GM12865 (cell line): ENCODE measurements around the gene TCF4.

Experiments
- DNase-seq: peaks from one replicate; pipeline ENCODE4 v3.0.0; 2010; ENCODE audit warnings: low read depth
- H3K4me3 ChIP-seq: 2 replicates; pipeline ENCODE4 v1.5.1; 2011; ENCODE audit warnings: mild to moderate bottlenecking, low read depth, low read length, control low read depth
- CTCF ChIP-seq: IDR thresholded peaks from 2 replicates; pipeline ENCODE4 v1.5.1; 2011; ENCODE audit warnings: low read length, control low read depth, low read depth, inconsistent platforms; ENCODE audit not compliant: insufficient read depth; ENCODE audit errors: missing control alignments

Gene TCF4

GRCh38 chr18:55265130-55265675 is 322.8 kb downstream of the TCF4 start:
- TF ChIP-seq CTCF = no peak
- no peak overlapping the region for H3K4me3 ChIP-seq
- DNase-seq = no peak

GRCh38 chr18:55264108-55264507 is 323.9 kb downstream of the TCF4 start:
- no peak for DNase-seq
- no peak for TF ChIP-seq CTCF

GRCh38 chr18:55262021-55262560 is 325.9 kb downstream of the TCF4 start:
- H3K4me3 ChIP-seq = no peak overlapping the region
- TF ChIP-seq CTCF = no peak
- no peak for DNase-seq

More at GRCh38 chr18:55264108-55264507, 323.9 kb downstream of the TCF4 start:
- no peak overlapping the region for H3K4me3 ChIP-seq

- TF ChIP-seq CTCF = no peak
These were observed 326.7 kb downstream of the TCF4 start for GRCh38 chr18:55261253-55261652.

GRCh38 chr18:55258088-55258487 is 329.9 kb downstream of the TCF4 start:
- no peak overlapping the region for H3K4me3 ChIP-seq
- no peak for TF ChIP-seq CTCF
- DNase-seq = no peak

More at GRCh38 chr18:55261253-55261652, 326.7 kb downstream of the TCF4 start:
- H3K4me3 ChIP-seq = no peak overlapping the region
- DNase-seq = no peak

GRCh38 chr18:55256929-55257289 is 331.1 kb downstream of the TCF4 start:
- DNase-seq = no peak
- no peak overlapping the region for H3K4me3 ChIP-seq

More at GRCh38 chr18:55256929-55257289, 331.1 kb downstream of the TCF4 start:
- TF ChIP-seq CTCF = no peak
